Measurements from ENCODE around the gene NPLOC4.

GRCh38 chr17:81684442-81684911 lies 47.6 kb upstream of the NPLOC4 start:
- TF ChIP-seq CTCF (conservative IDR thresholded peaks at IDR 0.05) (no peak), EZH2 (IDR thresholded peaks at IDR 0.05; ENCODE audit: low read depth) (no peak)
